WTC11 (cell line): ENCODE measurements around the gene CSNK1G1.
"Not testable (repeated sequence)": the region's sequence is repeated elsewhere in the genome, so short reads cannot be mapped to it uniquely, and the experiment has no call there.

Experiments
- TP53 ChIP-seq: sonication (generic); formaldehyde crosslinking; IDR thresholded peaks from 2 replicates; pipeline ENCODE4 v1.8.1; 2023; ENCODE audit warnings: mild to moderate bottlenecking, missing genetic modification reagents
- TF ChIP-seq, protein P1 (sequence below): sonication (generic); formaldehyde crosslinking; IDR thresholded peaks from 2 replicates; pipeline ENCODE4 v1.8.1; 2022; ENCODE audit warnings: low read depth, missing genetic modification reagents, borderline replicate concordance
- TF ChIP-seq, protein P2 (sequence below): sonication (generic); formaldehyde crosslinking; IDR thresholded peaks from 2 replicates; pipeline ENCODE4 v1.8.1; 2023; ENCODE audit warnings: mild to moderate bottlenecking, missing genetic modification reagents
- TF ChIP-seq, protein P3 (sequence below): fragments of 200-600 bp; IDR thresholded peaks from 2 replicates; pipeline ENCODE4 v1.8.0; 2022; ENCODE audit warnings: antibody characterized with exemption

DNA sequence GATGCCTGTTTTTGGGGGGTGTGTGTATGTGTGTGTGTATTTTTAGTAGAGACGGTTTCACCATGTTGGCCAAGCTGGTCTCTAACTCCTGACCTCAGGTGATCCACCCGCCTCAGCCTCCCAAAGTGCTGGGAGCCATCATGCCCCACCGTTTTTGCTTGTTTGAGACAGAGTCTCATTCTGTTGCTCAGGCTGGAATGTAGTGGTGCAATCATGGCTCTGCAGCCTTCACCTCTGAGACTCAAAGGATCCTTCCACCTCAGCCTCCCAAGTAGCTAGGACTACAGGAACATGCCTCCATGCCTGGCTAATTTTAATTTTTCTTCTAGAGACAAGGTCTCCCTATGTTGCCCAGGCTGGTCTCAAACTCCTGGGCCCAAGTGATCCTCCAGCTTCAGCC, 36.5 kb upstream of the CSNK1G1 start:
- TF ChIP-seq, protein P1, sequence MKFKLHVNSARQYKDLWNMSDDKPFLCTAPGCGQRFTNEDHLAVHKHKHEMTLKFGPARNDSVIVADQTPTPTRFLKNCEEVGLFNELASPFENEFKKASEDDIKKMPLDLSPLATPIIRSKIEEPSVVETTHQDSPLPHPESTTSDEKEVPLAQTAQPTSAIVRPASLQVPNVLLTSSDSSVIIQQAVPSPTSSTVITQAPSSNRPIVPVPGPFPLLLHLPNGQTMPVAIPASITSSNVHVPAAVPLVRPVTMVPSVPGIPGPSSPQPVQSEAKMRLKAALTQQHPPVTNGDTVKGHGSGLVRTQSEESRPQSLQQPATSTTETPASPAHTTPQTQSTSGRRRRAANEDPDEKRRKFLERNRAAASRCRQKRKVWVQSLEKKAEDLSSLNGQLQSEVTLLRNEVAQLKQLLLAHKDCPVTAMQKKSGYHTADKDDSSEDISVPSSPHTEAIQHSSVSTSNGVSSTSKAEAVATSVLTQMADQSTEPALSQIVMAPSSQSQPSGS (CRISPR knock-in tag): not testable (repeated sequence)
- not testable (repeated sequence) for TF ChIP-seq TP53 (CRISPR knock-in tag)
- TF ChIP-seq, protein P2, sequence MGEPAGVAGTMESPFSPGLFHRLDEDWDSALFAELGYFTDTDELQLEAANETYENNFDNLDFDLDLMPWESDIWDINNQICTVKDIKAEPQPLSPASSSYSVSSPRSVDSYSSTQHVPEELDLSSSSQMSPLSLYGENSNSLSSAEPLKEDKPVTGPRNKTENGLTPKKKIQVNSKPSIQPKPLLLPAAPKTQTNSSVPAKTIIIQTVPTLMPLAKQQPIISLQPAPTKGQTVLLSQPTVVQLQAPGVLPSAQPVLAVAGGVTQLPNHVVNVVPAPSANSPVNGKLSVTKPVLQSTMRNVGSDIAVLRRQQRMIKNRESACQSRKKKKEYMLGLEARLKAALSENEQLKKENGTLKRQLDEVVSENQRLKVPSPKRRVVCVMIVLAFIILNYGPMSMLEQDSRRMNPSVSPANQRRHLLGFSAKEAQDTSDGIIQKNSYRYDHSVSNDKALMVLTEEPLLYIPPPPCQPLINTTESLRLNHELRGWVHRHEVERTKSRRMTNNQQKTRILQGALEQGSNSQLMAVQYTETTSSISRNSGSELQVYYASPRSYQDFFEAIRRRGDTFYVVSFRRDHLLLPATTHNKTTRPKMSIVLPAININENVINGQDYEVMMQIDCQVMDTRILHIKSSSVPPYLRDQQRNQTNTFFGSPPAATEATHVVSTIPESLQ (CRISPR knock-in tag): not testable (repeated sequence)
- TF ChIP-seq, protein P3, sequence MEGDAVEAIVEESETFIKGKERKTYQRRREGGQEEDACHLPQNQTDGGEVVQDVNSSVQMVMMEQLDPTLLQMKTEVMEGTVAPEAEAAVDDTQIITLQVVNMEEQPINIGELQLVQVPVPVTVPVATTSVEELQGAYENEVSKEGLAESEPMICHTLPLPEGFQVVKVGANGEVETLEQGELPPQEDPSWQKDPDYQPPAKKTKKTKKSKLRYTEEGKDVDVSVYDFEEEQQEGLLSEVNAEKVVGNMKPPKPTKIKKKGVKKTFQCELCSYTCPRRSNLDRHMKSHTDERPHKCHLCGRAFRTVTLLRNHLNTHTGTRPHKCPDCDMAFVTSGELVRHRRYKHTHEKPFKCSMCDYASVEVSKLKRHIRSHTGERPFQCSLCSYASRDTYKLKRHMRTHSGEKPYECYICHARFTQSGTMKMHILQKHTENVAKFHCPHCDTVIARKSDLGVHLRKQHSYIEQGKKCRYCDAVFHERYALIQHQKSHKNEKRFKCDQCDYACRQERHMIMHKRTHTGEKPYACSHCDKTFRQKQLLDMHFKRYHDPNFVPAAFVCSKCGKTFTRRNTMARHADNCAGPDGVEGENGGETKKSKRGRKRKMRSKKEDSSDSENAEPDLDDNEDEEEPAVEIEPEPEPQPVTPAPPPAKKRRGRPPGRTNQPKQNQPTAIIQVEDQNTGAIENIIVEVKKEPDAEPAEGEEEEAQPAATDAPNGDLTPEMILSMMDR: not testable (repeated sequence)
